Ascending aorta (tissue), 2 donors: ENCODE measurements around the gene MGAT4C. TPM values are rescaled to one million over a fixed set of nuclear protein-coding genes. Genes with fewer than 3 reads are reported as not detected.

ENCODE experiments used
- DNase-seq, 2 donors: peaks; one replicate each; pipeline ENCODE4 v3.0.0-alpha.2; 2019; ENCODE audit warnings: low spot score in 2 of 2
- H3K27ac ChIP-seq, 2 donors: fragments of 200-600 bp; sonication (generic); one replicate each; pipeline ENCODE4 v1.5.1; 2016 to 2017; ENCODE audit warnings: mild to moderate bottlenecking in 1 of 2
- H3K27me3 ChIP-seq: fragments of 200-600 bp; sonication (generic); one replicate; pipeline ENCODE4 v1.5.1; 2017
- H3K36me3 ChIP-seq, 2 donors: fragments of 200-600 bp; sonication (generic); one replicate each; pipeline ENCODE4 v1.5.1; 2016
- H3K4me1 ChIP-seq, 2 donors: fragments of 200-600 bp; sonication (generic); one replicate each; pipeline ENCODE4 v1.5.1; 2016 to 2017; ENCODE audit warnings: mild to moderate bottlenecking in 1 of 2
- H3K4me3 ChIP-seq, 2 donors: fragments of 200-600 bp; sonication (generic); one replicate each; pipeline ENCODE4 v1.5.1; 2016 to 2017; ENCODE audit warnings: mild to moderate bottlenecking in 1 of 2
- H3K9me3 ChIP-seq, 2 donors: fragments of 200-600 bp; sonication (generic); one replicate each; pipeline ENCODE4 v1.5.1; 2016
- CTCF ChIP-seq, 3 experiments: fragments of 200-600 bp in 2 of 3; fragments of 450-650 bp in 1 of 3; sonication (generic) in 2 of 3; IDR thresholded peaks; one replicate each; pipeline ENCODE4 v1.5.1; 2016 to 2019; ENCODE audit warnings: antibody characterized with exemption in 3 of 3, mild to moderate bottlenecking in 1 of 3, moderate library complexity in 1 of 3
- intact Hi-C: fragments of 100-400 bp; cut with DNase I; formaldehyde crosslinking; loops from one replicate; pipeline ENCODE4 v1.15.1; 2023
- total RNA-seq: library from RNA; depleted of rRNA; stranded (reverse); fragments of >200 nt; gene quantifications from one replicate; pipeline ENCODE4 v1.1.0, GENCODE V29; 2016

Gene MGAT4C
- total RNA-seq, 1 donor from 2014 or later, result not detected

GRCh38 chr12:86230516-86231146 lies 25.6 kb downstream of the MGAT4C start:
- no peak for TF ChIP-seq CTCF (IDR thresholded peaks at IDR 0.05)
- intact Hi-C loops, result no loop called here
- Histone ChIP-seq H3K27ac (no peak overlapping the region), H3K36me3 (no peaks in the 10 kb centered on the region), H3K4me3 (no peak overlapping the region), H3K4me1 (no peaks in the 10 kb centered on the region), H3K9me3 (peaks cover 0 to 3% of the 10 kb centered on the region in 2 donors), H3K27me3 (no peaks in the 10 kb centered on the region)
- DNase-seq, result no peak

DNA sequence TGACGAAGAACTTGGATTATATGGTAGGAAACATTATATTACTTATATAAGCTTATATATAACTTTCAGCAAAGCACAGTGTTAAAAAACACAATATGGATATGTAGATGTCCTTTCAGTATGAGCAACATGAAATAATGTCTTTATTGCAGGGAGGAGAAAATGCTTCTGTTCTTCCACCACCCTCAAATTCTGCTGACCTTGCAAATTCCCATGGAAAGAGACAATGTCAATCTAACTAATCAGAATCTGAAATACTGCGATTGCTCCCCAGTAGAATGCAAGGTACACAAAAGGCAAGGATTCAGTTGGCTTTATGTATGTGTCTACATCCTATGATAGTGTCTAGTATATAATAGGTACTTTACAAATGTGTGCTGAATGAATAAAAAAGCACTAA lies 26.4 kb downstream of the MGAT4C start:
- H3K27ac ChIP-seq, result no peak overlapping the region
- DNase-seq, result no peak
- H3K4me3 ChIP-seq, result no peak overlapping the region
- intact Hi-C loops, result no loop called here
- no peak for TF ChIP-seq CTCF (IDR thresholded peaks at IDR 0.05)
- H3K36me3 ChIP-seq, result no peaks in the 10 kb centered on the region
- peaks cover 0 to 9% of the 10 kb centered on the region in 2 donors for H3K9me3 ChIP-seq
- no peaks in the 10 kb centered on the region for H3K4me1 ChIP-seq
- no peaks in the 10 kb centered on the region for H3K27me3 ChIP-seq

- no peak for TF ChIP-seq CTCF (IDR thresholded peaks at IDR 0.05)
- intact Hi-C loops, result no loop called here
- no peak for DNase-seq
- Histone ChIP-seq H3K27me3 (no peaks in the 10 kb centered on the region), H3K36me3 (no peaks in the 10 kb centered on the region), H3K4me3 (no peak overlapping the region), H3K9me3 (peaks cover 0 to 9% of the 10 kb centered on the region in 2 donors), H3K27ac (no peak overlapping the region), H3K4me1 (no peaks in the 10 kb centered on the region)
Observed at GRCh38 chr12:86228656-86229055, 27.5 kb downstream of the MGAT4C start.

DNA sequence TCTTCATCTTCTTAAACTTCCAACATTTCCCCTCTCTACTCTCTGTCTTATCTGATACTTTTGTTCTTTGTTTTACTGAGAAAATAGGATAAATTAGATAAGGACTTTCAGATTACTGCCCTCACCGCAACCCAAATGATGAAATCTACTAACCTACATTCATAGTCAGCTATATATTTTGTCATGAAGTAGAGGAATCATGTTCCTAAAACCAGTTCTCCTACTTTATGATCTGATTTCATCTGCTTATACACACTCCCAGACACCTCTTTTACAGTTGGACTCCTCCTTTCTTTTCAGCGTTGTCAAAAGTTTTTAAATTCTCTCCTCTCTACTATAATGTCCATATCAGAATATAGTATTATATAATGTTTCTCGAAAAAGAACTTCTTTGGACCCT lies 29.7 kb downstream of the MGAT4C start:
- intact Hi-C loops, result no loop called here
- H3K27me3 ChIP-seq, result no peaks in the 10 kb centered on the region
- no peaks in the 10 kb centered on the region for H3K36me3 ChIP-seq
- no peak overlapping the region for H3K27ac ChIP-seq
- no peak for DNase-seq
- no peak for TF ChIP-seq CTCF (IDR thresholded peaks at IDR 0.05)
- peaks cover 0 to 9% of the 10 kb centered on the region in 2 donors for H3K9me3 ChIP-seq
- H3K4me1 ChIP-seq, result no peaks in the 10 kb centered on the region
- H3K4me3 ChIP-seq, result no peak overlapping the region

- H3K4me3 ChIP-seq, result no peak overlapping the region
- H3K27ac ChIP-seq, result no peak overlapping the region
- TF ChIP-seq CTCF (IDR thresholded peaks at IDR 0.05), result no peak
- H3K27me3 ChIP-seq, result no peaks in the 10 kb centered on the region
- peaks cover 0 to 2% of the 10 kb centered on the region in 2 donors for H3K4me1 ChIP-seq
- H3K9me3 ChIP-seq, result no peaks in the 10 kb centered on the region
- intact Hi-C loops, result no loop called here
- no peaks in the 10 kb centered on the region for H3K36me3 ChIP-seq
- no peak for DNase-seq
Observed at GRCh38 chr12:86216591-86216990, 39.6 kb downstream of the MGAT4C start.

DNA sequence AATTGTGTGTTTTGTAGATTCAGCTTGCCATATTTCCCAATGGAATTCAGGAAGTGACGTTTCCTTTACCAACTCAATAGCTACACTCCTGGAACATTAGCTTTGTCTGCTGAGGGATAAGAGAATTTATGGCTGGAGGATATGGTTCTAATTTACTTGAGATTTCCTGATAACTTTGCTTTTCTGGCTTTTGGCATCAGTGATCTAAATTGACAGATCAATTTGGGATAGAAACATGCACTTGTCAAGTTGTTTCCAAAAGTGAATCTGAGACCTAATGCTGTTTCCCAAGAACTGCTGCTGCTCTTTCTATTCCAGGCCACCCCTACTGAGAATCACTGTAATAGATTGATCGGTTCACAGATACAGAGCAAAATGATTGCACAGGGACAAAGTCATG lies 43.2 kb downstream of the MGAT4C start:
- intact Hi-C loops, result no loop called here
- H3K36me3 ChIP-seq, result no peaks in the 10 kb centered on the region
- no peaks in the 10 kb centered on the region for H3K27me3 ChIP-seq
- H3K4me3 ChIP-seq, result no peak overlapping the region
- no peaks in the 10 kb centered on the region for H3K9me3 ChIP-seq
- no peak overlapping the region for H3K27ac ChIP-seq
- H3K4me1 ChIP-seq, result peaks cover 0 to 2% of the 10 kb centered on the region in 2 donors
- DNase-seq, result no peak
- no peak for TF ChIP-seq CTCF (IDR thresholded peaks at IDR 0.05)
